C4-2B (cell line): ENCODE measurements around the gene DEPDC4.

ENCODE experiments used
- ZFX ChIP-seq: fragments of 450-650 bp; IDR thresholded peaks from 2 replicates; pipeline ENCODE4 v1.6.1; 2017
- TF ChIP-seq, protein P1 (sequence below): fragments of 450-650 bp; conservative IDR thresholded peaks from 2 replicates; pipeline ENCODE4 v1.5.1; 2017; ENCODE audit warnings: mild to moderate bottlenecking

DNA sequence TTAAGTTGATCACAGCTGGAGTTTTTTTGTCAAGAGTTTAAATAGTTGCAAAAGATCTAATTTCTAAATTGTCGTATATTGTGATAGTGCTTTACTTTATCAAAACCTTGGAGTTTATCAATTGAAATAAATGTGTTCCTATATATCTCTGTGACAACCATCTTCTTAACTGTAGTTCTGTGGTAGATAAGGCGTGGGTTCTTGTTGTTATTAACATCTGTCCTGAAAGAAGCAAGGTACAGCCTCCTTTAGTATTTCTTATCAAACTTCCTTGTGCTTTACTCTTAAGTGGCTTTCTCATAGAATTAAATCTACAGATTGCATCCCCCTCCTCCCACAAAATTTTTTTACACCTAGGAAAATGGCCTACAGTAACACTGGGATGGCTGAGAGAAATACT, 7.4 kb upstream of the DEPDC4 start:
- TF ChIP-seq, protein P1, sequence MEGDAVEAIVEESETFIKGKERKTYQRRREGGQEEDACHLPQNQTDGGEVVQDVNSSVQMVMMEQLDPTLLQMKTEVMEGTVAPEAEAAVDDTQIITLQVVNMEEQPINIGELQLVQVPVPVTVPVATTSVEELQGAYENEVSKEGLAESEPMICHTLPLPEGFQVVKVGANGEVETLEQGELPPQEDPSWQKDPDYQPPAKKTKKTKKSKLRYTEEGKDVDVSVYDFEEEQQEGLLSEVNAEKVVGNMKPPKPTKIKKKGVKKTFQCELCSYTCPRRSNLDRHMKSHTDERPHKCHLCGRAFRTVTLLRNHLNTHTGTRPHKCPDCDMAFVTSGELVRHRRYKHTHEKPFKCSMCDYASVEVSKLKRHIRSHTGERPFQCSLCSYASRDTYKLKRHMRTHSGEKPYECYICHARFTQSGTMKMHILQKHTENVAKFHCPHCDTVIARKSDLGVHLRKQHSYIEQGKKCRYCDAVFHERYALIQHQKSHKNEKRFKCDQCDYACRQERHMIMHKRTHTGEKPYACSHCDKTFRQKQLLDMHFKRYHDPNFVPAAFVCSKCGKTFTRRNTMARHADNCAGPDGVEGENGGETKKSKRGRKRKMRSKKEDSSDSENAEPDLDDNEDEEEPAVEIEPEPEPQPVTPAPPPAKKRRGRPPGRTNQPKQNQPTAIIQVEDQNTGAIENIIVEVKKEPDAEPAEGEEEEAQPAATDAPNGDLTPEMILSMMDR, result no peak
- TF ChIP-seq ZFX, result no peak
